ENCODE results near the gene NTM. TPM values are rescaled to one million over a fixed set of nuclear protein-coding genes. Genes with fewer than 3 reads are reported as not detected.

The NTM gene
- total RNA-seq, 1 donor, result 52.2 TPM

- DNase-seq (ENCODE audit: low read depth), result peak; percentile 55
- no peak for TF ChIP-seq CTCF (IDR thresholded peaks at IDR 0.05; ENCODE audit: insufficient read depth, low read length)
- H3K4me3 ChIP-seq (ENCODE audit: low read depth, low read length), result no peak overlapping the region
Observed at GRCh38 chr11:132101881-132102280, 731.5 kb downstream of the NTM start.

GRCh38 chr11:132103021-132103420 is 732.6 kb downstream of the NTM start:
- H3K4me3 ChIP-seq (ENCODE audit: low read depth, low read length), result no peak overlapping the region
- no peak for DNase-seq (ENCODE audit: low read depth)
- TF ChIP-seq CTCF (IDR thresholded peaks at IDR 0.05; ENCODE audit: insufficient read depth, low read length), result no peak

GRCh38 chr11:132106096-132106982 is 735.9 kb downstream of the NTM start:
- no peak overlapping the region for H3K4me3 ChIP-seq (ENCODE audit: low read depth, low read length)
- no peak for DNase-seq (ENCODE audit: low read depth)
- no peak for TF ChIP-seq CTCF (IDR thresholded peaks at IDR 0.05; ENCODE audit: insufficient read depth, low read length)

- peak; percentile 46 for DNase-seq (ENCODE audit: low read depth)
- no peak for TF ChIP-seq CTCF (IDR thresholded peaks at IDR 0.05; ENCODE audit: insufficient read depth, low read length)
- H3K4me3 ChIP-seq (ENCODE audit: low read depth, low read length), result no peak overlapping the region
Observed at GRCh38 chr11:132111316-132111715, 740.9 kb downstream of the NTM start.

DNA sequence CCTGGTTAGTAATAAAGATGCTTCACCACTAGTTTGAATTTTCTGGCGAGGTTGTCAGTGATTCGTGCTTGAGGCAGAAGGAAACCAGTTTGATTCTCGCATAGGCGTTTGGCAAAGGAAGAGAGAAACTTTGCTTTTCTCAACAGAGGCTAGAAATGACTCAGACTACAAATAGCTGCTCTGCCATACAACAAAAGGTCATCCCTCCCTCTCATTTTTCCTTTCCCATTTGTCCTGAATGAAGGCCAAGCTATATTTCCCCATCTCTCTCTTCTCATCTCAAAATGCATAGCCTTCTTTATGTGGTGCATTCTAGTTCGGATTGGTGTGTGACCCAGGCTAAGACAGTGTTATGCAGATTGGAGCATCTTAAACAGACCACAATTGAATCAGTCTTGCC is 741.4 kb downstream of the NTM start:
- peak; percentile 96 for DNase-seq (ENCODE audit: low read depth)
- TF ChIP-seq CTCF (IDR thresholded peaks at IDR 0.05; ENCODE audit: insufficient read depth, low read length), result no peak
- no peak overlapping the region for H3K4me3 ChIP-seq (ENCODE audit: low read depth, low read length)

- H3K4me3 ChIP-seq (ENCODE audit: low read depth, low read length), result no peak overlapping the region
- no peak for TF ChIP-seq CTCF (IDR thresholded peaks at IDR 0.05; ENCODE audit: insufficient read depth, low read length)
- no peak for DNase-seq (ENCODE audit: low read depth)
Observed at GRCh38 chr11:132112846-132113245, 742.4 kb downstream of the NTM start.

Data from fibroblast of the aortic adventitia (primary cell).